ENCODE measurements around the gene LRP1.

The LRP1 gene

DNA sequence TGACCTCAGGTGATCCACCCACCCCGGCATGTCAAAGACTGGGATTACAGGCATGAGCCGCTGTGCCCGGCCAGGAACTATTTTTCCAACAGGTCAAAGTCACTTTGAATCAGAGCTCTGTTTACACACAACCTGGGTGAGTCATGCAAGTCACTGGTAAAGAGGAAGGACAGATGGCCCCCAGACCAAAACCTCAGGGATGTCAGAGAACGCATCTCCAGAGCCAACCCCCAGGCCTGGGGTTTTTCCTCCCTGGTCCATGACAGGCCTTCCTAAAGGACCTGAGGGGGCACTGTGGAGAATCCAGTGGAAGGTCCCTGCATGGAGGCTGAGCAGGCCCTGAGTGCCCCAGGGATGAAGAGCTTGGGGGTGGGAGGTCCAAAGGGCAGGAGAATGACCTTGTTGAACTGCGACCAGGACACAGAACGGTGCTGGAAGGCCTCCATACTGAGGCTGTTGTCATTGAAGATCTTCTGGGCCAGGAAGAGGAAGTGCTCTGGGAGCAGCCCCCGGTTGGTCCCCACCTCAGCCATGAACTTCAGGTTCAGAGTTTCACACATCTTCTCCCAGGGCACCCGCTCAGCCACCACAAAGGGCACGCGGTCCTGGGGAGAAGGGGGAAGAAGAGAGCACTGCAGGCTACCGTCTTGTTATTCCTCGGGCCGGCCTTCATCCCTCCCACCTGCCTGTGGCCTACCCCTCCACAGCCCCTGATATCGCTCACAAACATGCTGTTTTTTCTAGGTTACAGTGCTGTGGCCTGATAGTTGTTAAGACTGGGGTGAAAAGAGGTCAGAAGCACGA is 26.2 kb upstream of the LRP1 start:
- H3K4me3 ChIP-seq (ENCODE audit: low read depth, low read length) = no peak overlapping the region
- TF ChIP-seq, protein P1, sequence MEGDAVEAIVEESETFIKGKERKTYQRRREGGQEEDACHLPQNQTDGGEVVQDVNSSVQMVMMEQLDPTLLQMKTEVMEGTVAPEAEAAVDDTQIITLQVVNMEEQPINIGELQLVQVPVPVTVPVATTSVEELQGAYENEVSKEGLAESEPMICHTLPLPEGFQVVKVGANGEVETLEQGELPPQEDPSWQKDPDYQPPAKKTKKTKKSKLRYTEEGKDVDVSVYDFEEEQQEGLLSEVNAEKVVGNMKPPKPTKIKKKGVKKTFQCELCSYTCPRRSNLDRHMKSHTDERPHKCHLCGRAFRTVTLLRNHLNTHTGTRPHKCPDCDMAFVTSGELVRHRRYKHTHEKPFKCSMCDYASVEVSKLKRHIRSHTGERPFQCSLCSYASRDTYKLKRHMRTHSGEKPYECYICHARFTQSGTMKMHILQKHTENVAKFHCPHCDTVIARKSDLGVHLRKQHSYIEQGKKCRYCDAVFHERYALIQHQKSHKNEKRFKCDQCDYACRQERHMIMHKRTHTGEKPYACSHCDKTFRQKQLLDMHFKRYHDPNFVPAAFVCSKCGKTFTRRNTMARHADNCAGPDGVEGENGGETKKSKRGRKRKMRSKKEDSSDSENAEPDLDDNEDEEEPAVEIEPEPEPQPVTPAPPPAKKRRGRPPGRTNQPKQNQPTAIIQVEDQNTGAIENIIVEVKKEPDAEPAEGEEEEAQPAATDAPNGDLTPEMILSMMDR (IDR thresholded peaks at IDR 0.05; ENCODE audit: low read depth, low read length) = no peak

DNA sequence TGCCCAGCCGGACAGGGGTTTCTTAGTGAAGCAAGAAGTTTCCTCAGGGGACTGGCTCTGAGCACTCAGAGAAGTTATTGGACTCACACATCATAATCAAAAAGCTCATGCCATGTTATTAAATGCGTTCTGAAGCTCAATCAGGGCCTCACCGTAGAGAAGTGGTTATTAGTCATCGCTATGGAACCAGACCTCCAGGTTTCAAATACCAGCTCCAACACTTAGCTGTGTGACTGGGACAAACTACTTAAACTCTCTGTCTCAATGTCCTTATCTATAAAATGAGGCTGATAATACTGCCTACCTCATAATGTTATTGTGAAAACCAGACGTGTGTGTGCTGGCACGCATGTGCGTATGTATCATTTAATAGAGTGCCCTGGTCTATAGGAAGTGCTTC is 24.4 kb upstream of the LRP1 start:
- no peak overlapping the region for H3K4me3 ChIP-seq (ENCODE audit: low read depth, low read length)
- TF ChIP-seq, protein P1 (IDR thresholded peaks at IDR 0.05; ENCODE audit: low read depth, low read length) = no peak

DNA sequence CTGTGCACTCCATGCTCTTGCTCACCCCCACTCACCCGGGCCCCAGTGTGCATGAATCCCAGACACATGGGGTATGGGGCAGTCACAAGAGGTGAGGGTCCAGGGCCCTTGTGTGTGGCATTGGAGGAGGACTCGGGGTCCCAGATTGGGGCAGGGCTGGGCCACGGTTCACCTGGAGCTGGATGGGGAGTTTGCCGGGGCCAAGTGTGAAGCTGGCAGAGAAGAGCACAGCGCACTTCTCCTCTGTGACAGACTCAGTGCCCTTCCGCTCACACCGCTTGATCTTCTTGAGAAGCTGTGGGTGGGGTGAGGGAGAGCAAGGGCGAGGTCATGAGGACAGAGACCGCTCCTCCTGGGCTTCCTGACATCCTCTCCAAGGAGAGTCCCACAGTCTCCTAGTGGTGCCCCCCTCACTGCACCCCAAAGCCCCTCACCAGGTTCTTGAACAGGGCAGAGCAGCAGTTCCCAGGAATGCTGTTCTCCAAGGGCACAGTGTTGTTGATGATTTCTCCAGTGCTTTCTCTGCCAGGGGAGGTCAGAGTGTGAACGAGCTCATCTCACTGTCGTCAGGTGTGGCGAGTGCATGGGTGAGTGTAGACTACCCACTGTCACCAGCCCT is 23.9 kb upstream of the LRP1 start:
- H3K4me3 ChIP-seq (ENCODE audit: low read depth, low read length) = no peak overlapping the region
- TF ChIP-seq, protein P1 (IDR thresholded peaks at IDR 0.05; ENCODE audit: low read depth, low read length) = no peak

DNA sequence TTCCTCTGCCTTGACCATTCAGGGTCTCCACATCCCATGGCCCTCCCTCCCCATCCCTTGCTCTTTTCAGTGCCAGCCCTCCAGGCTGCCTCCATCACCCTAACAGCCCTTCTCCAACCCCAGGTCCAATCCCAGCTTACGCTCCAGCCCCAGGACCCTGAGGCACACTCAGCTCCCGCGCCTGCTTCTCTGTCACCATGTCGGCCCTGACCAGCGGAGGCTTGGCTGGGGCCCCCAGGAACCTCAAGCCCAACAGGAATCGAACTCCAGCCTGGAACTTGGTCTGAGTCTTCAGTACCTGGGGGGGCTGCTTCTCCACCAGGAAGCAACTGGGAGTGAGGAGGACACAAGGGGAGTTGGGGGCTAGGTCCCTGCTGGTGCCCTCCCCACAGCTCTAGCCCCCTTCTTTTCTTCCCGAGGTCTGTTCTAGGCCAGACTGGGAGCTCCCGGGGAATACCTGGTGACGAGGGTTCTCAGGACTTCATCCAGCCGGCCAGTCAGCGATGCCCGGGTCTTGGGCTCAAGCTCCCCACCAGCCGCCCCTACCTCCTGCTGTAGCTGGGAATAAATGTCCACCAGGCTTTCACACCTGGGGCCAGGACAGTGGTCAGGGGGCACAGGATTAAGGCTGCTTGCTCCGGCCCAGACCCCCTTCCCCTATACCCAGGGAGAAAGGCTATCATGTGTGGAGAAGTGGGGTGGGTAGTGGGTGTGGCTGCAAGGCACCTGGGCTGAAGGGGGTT is 23.1 kb upstream of the LRP1 start:
- H3K4me3 ChIP-seq (ENCODE audit: low read depth, low read length) = no peak overlapping the region
- TF ChIP-seq, protein P1 (IDR thresholded peaks at IDR 0.05; ENCODE audit: low read depth, low read length) = no peak

DNA sequence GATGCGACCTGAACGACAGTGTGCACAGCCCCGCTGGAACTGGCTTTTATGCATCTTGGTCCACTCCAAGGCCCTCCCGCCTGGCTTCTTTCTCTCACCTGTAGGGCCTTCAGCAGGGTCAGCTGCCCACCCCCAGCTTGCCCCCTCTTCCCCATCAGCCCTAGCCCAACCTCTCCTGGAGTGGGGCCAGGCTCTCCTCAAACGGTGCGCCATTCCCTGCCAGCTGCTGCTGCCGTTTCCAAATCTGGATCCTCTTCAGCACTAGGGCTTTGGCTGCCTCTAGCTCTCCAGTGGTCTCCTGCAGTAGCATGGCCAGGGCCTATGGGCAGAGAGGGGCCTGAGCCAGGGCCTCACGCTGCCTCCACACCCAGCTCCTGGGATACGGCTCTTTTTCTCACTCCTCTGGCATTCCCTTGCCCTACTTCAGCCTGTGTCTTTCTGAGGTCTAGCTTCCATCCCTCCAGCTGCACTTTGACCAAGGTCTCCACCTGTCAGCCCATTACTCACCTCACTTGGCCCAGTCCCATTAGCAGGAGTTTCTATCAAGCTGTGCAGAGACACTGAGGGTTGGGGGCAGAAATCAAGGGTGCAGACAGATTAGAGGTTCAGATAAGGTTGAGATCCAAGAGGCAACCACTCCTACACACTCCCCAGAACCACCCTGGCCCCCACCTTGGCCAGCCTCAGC is 22.1 kb upstream of the LRP1 start:
- TF ChIP-seq, protein P1 (IDR thresholded peaks at IDR 0.05; ENCODE audit: low read depth, low read length) = no peak
- no peak overlapping the region for H3K4me3 ChIP-seq (ENCODE audit: low read depth, low read length)

DNA sequence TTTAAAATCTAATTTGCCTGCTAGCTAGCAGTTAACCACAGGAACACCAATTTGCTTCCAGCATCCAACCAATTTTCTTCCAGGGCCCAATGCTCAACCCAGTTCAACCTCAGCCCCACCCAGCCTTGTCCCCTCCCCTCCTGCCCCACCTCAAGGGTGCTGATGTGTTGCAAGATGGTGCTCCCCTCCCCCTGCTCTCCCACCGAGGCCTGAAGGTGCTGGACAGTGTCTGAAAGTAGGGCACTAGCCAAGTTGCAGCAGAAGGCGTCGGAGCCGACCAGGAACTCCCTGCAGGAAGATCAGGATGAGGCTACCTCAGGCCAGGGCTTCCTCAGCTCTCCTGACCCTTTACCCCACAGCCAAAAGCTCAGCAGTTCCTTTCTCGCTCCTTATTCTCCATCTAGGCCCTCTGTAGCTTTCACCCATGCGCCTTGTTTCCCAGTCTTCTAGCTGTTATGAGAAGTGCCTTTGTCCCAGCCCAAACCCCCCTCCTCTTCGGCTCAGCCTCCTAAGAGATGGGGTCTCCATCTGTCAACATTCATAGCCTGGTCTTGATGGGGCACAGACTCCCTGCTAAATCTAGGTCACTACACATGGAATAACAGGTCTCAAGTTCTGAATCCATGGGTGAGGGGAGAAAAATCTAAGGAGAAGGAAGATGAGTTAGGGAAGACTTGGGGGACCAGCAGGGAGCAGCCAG is 20.7 kb upstream of the LRP1 start:
- no peak overlapping the region for H3K4me3 ChIP-seq (ENCODE audit: low read depth, low read length)
- TF ChIP-seq, protein P1 (IDR thresholded peaks at IDR 0.05; ENCODE audit: low read depth, low read length) = no peak
